ENCODE data around the gene PNPLA4.

The PNPLA4 gene, protein sequence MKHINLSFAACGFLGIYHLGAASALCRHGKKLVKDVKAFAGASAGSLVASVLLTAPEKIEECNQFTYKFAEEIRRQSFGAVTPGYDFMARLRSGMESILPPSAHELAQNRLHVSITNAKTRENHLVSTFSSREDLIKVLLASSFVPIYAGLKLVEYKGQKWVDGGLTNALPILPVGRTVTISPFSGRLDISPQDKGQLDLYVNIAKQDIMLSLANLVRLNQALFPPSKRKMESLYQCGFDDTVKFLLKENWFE

DNA sequence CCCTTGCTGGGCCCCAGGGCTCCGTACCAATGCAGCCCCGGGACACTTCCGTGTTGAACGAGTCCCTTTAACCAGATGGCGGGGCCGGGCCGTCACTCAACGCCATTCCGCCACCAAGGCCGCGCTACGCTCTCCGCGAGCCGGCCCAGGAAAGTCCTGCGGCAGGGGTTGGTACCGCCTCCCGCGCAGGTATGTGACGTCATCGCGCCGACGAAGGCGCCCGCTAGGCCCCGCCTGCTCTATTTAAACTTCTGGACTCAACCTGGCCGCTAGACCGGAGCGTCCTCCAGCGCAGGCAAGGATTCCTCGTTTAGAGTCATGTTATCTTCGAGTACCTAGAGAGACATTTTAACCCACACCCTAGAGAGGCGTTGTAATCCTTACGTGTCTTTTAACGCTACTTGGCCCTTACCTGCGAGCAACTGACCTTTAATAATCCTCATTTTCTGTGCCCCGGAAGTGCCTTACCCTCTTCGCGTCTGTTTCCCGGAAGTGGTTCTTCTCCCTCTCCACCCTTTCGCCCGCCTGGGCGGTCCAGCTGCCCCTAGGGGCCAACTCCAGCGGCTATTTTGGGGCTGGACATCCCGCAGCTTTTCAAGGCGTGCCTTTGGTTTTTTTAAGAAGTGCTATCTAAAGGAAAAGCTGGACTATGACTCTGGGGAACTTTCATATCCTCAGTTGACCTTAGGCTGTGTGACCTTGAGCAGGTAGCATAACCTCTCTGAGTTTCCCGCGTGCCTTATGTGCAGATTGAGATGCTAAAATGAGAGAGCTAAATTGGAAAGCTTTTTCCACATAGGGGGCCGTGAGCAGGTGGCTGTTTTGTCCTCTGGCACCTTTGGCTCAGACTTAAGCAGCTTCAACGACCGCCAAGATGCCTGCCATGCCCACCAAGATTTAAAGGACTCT lies at the start of gene PNPLA4:
PNPLA4 (minus strand) TSS at position 155 of the 909 bp plus-strand sequence. CDS start 1,294 bp downstream, outside the sequence.
- DNase-seq: peak; percentile 86

DNA sequence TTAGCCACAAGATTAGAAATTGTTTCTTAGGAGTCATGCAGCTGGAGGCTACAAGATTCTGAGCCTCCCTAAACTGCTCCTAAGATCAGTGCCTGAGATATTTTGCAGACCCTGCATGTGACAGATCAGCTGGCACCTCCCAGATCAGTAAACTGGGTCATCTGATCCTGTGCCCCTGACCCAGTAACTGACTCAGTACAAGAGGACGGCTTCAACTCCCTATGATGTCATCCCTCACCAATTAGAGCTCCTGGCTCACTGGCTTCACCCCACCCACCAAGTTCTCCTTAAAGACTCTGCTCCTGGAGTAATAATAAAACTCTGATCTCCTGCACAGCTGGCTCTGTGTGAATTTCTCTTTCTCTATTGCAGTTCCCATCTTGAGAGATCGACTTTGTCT lies 45.4 kb upstream of the PNPLA4 start:
- no peak for DNase-seq

DNA sequence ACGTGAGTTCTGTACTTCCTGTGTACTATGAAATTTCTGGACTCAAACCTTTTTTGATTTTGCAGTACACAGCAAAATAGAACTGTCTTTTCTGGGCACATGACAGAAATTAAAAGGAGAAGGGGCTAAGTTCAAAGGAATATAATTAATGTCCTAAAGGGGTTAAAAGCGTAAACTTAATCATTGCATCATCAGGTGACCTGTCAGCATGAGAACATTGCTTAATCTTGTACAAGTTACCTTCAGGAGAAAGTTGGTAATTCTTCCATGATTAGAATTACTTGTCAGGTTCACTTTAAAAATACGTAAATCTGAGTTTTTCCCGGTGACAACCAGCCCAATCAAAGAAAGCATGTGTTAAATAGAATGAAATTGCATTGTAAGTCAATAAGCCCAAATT lies 43.2 kb upstream of the PNPLA4 start:
- no peak for DNase-seq

DNA sequence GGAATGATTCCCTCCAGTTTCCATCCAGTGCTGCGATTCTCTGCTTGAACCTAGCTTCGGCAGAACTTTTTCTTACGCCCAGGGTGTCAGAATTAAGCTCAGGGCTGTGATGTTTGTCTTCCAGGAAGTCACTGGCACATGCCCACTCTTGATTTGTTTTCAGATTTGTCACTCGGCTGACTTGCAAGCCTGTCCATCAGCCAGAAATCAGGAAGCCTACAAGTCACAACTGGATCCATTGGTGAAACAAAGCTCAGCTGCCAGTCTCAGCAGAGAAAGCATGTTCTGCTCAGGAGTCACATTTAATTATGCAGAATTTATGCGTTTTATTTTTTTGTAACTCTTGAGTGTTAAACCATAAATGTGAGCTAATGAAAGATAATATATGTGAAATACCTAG lies 38.2 kb upstream of the PNPLA4 start:
- no peak for DNase-seq

DNA sequence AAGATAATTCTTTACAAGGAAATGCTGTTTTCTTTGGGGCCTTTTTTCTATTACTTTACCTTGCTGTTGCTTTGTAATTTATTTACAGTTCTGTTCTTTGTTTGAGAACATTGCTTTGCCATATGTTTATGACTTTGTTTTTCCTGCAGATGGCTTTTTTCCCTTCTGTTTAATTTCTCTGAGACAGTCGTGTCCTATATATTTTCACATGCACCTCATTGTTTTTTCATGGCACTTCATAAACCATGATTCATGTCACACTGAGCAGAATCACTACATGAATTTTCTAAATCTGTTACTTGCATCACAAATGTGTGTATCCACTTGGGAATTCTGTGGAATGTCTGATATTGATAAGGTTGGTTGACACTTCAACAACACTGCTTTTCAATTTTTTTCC lies 33.0 kb upstream of the PNPLA4 start:
- no peak for DNase-seq

DNA sequence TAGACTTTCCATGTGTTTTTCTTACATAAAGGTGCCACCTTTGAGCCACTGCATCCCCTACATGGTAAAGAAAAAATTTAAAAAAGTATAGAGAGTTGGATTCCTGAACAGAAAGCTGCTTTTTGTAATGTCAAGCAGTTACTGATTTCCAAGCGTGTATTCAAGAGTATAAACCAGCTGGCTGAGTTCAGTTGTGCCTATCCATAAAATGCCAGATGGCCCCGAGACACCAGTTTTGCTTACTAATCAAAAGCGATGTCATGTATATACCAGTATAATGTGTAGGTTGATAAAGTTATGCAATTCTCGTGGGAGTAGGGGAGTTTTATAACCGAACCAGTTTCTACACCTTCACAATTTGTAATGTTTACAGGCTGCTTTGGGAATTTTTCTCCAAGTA lies 26.2 kb upstream of the PNPLA4 start:
- no peak for DNase-seq

DNA sequence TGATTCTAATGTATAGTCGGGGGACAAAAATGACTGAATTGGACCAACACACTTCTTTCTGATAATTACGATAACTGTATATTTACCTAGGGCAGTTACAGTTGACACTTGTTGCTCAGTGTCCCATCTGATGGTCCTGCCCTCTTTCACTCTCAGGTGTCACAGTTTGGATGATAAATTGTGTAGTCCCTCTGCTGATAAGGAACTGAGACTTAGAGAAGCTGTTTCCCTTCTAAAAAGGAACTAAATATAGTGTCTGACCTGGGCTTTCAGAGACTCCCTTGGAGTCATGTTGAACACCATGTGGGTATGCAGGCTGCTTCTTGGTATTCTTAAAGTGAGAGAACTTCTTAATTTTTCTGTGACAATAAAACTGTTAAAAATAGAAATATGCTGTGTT lies 23.7 kb upstream of the PNPLA4 start:
- DNase-seq: no peak

DNA sequence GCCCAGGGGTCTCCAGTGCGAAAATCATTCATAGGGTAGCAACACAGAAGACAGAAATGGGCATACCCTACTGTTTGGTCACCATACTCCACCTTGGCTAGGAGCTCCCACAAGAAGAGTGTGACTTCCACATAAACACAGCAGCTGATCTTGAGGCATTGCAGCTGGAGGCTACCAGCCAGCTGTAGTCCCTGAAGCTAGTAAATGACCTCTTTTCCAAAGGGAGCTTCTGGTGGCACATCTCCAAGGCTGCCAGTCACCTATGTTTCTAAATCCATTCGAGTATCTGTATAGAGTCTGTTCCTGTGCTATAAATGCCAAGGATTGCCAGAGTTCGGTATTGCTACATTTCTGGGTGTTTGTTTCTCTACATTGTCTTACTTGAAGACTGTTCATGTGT lies 21.3 kb upstream of the PNPLA4 start:
- no peak for DNase-seq

DNA sequence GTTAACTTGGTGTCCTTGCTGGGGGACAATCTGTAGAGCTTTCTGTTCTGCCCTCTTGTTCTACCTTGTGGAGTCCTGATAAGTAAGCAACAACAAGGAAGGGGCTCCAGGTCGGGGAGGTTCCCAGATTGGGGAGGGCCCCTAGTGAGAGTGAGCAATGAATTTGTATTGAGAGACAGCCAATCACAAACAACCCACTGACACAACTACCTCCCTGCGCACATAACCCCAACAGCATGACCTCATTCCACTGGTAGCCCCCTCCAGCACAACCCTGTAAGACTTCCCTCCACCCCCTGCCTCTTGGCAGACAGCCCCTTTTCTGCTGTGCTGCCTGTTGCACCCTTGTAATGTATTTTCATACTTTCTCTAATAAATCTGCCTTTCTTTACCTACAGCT lies 19.7 kb upstream of the PNPLA4 start:
- DNase-seq: no peak

DNA sequence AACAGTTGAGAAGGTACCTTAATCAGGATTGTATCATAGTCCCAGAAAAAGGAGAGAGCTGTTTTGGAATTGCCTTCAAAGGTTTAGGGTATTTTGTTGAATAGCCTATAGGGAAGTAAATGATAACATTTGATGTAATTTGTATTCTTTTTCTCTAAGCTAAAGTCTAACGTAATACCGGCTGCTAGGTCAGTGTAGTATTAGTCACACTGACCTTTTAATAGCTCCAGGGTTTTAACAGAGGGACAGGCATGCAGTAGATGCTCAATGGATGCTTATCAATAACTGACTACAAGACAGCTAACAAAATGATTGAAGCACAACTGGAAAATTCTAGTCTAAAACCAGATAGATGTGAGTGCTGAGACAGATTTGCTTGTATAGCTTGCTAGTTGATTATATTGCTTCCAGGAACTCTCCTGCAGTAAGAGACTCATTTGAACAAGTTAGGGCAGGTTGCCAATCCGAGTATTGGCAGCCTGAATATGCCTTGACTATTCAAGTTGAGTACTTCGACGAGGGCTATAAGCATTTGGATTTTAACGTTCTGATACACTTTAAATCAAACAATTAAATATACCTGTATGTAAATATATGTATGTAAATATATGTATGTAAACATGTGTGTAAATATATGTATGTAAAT lies 16.5 kb upstream of the PNPLA4 start:
- no peak for DNase-seq

DNA sequence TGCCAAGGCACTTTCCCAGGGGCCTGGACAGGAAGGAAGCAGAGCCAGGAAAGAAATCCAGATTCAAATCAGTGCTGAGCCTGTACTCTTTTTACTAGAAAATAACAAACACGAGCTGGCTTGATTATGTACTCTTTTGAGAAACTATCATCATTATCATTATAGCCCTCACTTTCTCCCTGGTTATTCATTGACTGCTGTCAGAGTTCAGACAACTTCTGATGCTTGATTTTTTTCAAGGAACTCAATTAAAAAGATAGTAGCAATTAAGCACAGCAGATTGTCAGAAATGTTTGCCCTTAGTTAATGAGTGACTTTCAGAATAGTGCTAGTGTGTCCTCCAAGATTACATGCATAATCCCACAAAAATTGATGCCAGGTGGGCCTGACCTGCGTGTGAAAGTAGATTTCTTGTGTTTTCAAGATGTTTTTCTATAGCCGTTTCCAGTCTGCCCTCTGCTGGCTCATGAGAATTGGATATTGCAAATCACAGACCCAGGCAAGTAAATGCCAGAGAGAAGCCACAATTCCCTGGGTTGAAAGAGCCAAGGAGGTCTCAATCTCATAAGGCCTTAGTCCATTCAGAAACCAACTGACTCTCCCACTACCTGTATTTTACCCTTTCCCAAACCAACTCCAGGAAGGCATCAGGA lies 14.3 kb upstream of the PNPLA4 start:
- no peak for DNase-seq

DNA sequence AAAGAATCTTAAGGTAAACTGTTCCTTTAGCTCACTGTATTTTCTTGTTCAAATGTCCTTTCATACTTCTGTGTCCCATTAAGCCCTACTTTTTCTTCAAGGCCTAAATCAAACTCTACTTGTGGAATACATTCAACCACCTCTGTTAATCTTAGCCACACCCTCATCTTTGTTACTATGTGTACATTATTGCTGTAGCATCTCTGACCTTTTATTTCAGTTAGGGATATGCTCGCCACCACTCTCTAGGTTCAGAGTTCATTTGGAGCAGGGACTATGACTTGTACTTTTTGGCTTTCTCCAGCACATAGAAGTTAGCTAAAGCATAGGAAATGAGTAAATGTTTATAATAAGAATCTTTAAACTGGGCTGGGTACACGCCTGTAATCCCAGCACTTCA lies 6.8 kb upstream of the PNPLA4 start:
- no peak for DNase-seq

DNA sequence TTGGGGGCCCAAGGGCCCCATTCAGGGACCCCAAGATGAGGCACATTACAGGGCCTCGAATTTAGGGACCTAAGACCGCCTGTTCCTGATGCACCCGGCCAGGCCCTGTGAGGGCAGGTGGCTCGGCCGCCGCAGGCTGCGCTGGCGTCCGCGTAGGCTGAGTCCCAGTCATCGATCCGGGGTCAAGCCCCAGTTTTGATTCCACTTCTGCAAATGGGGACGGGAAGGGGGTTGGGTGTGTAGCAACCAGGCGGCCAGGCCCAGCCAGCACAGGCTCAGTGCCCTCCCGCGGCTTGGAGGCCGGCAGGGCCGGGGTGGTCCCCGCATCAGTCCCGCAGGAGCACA lies 327 bp downstream of the PNPLA4 start:
- DNase-seq: no peak

DNA sequence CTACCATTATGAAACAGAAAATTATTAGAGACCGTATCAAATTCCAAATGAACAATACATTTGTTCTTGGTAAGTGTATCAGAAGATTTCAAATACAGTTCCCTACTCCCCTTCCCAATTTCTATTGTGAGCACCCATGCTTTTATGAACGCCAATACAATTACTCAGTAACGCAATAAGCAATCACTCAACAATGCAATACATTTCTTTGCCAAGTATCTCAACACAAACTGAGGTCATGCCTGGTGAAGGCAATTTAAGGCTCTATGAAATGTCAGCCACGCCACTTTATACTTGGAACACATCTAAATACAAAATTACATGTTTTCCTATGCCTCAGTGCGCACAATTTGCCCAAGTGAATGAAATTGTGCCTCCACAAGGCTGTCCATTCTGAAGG lies 712 bp downstream of the PNPLA4 start:
- no peak for DNase-seq

DNA sequence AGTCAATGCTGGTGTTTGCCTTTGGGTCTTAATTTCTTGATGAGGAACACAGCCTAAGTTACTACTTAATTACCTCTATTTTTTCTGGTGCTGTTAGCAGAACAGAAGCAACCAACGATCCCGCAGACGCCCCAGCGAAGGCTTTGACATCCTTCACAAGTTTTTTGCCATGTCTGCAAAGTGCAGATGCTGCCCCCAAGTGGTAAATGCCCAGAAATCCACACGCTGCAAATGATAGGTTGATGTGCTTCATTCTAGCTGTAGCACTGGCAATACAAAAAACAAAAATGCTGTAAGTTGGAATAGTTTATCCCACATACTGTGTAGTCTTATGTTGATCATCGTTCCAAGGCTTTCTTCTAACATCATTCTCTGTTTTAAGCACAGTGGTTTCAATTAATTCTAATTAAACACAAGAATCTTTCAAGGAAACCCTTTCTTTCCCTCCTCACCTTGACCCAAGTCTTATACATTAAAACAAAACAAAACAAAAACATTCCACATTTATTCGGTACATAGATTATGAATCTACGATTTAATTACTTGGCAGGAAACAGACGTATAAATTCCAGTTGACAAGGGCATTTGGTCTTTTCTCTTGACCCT lies 1.2 kb downstream of the PNPLA4 start:
- DNase-seq: peak; percentile 70

DNA sequence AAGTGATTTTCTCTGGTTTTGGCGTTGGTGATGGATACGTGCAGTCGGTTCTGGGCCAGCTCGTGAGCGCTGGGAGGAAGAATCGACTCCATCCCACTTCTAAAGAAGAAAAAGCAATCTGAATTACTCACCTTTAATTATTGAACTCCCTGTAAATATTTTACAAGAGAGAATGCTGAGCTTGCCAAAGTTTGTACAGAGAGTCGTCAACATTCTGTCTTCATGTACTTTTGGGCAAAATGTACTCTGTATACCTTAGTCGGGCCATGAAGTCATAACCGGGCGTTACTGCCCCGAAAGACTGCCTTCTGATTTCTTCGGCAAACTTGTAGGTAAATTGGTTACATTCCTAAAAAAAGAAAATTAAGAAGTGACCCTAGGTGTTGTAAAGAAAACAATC lies 5.5 kb downstream of the PNPLA4 start:
- no peak for DNase-seq

DNA sequence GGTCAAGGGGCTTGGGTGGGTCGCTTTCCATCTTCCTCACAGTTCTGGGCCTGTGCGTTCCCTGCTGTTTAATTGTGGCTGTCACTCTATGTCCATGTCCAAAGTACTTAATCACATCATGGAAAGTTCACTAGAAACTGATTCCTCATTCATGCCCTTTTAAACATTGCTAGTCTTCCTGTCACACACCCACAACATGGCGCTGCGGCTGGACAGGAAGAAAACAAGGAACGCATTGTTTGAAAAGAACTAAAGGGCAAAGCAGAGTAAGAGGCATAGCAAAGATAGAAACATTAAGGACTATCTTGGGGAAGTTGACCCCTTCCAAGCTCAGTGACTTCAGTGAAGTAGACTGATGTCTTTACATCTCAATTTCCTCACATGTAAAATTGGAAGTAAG lies 18.4 kb downstream of the PNPLA4 start:
- no peak for DNase-seq

DNA sequence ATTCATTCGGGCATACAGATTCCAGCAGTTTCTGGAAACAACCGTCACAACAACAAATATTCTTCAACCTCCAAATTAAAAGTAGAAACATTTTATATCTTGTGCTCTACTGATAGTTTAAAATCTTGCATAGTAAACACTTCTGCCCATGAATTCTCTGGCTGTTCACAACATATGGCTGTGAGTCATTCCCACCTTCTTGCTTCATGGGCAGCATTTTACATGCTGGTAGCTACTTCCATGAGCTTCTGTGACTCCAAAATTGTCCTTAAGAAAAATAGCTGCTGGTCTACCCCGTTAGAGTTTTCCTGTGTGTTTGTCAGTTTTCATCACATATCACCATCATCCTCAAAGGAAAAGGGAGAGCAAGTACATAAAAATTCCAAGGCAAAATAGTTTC lies 22.7 kb downstream of the PNPLA4 start:
- no peak for DNase-seq

DNA sequence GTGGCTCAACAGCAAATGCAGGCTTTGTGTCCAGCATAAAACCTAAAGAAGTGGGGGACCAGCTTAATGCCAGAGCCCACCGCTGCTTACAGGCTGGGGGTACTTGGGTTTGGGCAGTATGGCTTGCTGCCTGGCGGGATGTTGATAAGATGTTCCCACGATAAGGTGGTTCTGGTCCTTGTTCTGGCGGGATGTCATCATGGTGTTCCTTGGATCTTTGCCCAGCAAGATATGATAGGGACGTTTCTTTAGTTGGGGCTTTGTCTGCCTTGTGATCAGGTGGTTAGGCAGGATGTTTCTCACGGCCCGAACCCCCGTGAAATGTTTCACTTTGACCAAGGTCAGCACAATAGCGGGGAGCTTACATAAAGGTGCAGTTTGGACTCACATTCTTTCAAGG lies 35.3 kb downstream of the PNPLA4 start:
- DNase-seq: no peak

DNA sequence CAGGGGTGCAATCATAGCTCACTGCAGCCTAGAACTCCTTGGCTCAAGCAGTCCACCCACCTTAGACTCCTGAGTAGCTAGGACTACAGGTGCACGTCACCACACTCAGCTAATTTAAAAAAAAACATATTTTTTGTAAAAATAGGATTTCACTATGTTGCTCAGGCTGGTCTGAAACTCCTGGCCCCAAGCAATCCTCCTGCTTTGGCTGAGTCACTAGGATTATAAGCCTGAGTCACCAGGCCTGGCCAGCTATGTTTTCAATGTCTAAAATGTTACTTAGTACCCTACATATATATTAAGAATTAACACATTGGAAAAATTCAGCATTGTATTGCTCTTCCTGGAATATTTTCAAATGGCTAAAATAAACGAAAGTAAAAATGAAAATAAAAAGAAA lies 37.5 kb downstream of the PNPLA4 start:
- no peak for DNase-seq

DNA sequence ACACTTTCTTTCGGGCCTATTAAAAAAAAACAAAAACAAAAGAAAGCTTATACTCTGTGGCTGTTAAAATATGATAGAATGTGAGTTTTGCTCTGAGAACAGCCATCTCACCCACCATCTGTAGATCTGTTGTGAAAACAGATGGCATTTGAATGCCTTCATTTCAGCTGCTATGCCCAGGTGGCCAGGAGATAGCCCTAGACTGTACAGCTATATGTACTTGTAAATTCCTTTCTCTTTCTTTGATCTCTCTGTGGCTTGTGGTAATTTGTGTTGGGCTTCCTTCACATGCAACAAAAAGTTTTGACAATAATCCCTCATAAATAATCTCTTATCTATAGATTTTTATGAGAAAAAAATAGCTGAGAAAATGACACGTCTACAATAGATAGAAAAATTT lies 38.1 kb downstream of the PNPLA4 start:
- DNase-seq: no peak

DNA sequence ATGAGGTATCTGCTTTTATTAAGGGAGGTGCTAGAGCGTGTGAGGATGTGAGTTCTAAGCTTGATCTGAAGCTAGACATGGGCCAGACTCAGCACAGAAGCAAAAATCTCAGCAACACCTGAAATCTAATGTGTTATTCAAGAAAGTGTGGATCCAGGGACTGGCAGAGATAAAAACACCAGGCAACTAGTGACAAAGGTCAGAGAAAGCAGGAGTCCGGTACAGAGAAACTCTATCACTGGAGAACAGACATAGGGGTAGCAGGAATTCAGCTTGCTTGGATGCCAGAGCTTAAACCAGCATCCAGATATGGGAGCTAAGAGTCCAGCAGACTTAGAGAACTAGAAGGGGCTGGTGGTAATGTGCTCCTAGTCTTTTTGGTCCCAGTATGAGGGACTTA lies 50.3 kb downstream of the PNPLA4 start:
- no peak for DNase-seq

DNA sequence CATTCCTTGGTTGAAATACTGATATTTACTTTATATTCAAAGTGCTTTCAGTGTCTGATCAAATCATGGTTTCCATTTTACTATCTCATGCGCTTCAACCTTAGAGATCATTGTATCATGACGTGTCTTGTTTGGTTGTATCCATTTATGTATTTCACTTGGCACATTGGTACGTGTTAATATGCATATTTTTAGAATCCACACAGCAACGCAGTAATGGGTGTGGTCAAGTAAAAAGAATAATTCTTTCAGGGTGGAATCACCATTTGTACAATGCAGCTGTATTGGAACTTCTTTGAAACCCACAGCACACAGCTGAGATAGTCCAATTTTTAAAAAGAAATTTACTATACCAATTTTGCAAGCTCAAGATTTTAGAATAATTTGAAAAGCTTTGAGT lies 55.2 kb downstream of the PNPLA4 start:
- DNase-seq: no peak

Measured in CD4-positive, alpha-beta T cell treated with Interleukin-12 subunit alpha and Interleukin-12 subunit beta, for 1 hour (primary cell).